ENCODE results near the gene ZNF655. TPM values are rescaled to one million over a fixed set of nuclear protein-coding genes. Genes with fewer than 3 reads are reported as not detected.
A peak's percentile ranks its signal among the peaks of the same experiment; 100 is the strongest.

Gene ZNF655
- total and polyA plus RNA-seq, 4 donors: 41.3 to 138 (median 61.2) TPM

DNA sequence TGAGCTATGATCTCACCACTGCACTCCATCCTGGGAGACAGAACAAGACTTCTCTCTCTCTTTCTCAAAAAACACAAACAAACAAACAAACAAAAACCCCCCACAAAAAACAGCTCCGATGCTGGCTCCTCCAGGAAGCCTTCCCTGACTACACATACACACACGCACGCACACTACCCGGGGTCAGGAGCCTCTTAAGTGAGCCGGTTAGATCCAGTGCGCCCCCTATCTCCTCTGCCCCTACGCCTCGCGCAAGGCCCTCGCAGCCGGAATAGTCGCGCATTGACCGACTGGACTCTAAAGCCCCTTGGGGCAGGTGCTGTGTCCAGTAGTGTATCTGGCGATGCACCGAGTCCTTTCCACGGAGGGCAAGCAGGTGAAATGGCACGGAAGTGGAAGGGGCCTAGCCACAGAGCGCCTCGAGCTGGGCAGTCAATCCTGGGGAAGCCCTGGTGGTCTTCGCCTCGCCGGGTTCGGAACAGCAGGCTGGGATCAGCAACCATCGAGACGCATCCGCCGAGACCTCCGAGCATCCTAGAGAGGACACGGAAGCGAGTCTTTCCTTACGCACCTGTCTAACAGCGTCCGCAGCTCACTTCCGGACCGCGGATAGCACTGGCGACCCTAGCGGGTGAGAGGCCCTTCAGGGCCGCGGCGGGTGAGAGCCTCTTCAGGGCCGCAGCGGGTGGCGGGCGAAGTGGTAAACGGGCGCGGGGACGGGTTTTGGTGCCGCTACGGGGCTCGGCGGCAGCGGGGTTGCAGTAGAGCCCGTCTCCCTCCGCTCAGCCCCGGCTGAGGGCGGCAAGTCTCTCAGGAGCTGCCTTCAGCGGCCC is 58.1 kb downstream of the ZNF655 start, which contains the start of gene ZSCAN25:
TSS of gene ZSCAN25 (plus strand) at position 588 of the 833 bp plus-strand sequence. CDS start 2,661 bp downstream, outside the sequence.
- TF ChIP-seq, protein P1, sequence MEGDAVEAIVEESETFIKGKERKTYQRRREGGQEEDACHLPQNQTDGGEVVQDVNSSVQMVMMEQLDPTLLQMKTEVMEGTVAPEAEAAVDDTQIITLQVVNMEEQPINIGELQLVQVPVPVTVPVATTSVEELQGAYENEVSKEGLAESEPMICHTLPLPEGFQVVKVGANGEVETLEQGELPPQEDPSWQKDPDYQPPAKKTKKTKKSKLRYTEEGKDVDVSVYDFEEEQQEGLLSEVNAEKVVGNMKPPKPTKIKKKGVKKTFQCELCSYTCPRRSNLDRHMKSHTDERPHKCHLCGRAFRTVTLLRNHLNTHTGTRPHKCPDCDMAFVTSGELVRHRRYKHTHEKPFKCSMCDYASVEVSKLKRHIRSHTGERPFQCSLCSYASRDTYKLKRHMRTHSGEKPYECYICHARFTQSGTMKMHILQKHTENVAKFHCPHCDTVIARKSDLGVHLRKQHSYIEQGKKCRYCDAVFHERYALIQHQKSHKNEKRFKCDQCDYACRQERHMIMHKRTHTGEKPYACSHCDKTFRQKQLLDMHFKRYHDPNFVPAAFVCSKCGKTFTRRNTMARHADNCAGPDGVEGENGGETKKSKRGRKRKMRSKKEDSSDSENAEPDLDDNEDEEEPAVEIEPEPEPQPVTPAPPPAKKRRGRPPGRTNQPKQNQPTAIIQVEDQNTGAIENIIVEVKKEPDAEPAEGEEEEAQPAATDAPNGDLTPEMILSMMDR (IDR thresholded peaks at IDR 0.05; ENCODE audit: control extremely low read depth, extremely low read depth): no peak
- ATAC-seq (ENCODE audit: insufficient read depth, low FRiP score) (peak; percentile 98), DNase-seq (peak; percentile 93 to 96 (median 93))
- Histone ChIP-seq H3K27ac (ENCODE audit: low read depth in 1 of 2, low read length in 1 of 2) (peak within 1 kb of the TSS; percentile 67 to 95), H3K36me3 (ENCODE audit: control insufficient read depth in 4 of 4, insufficient read depth in 4 of 4, low read length in 4 of 4) (peaks cover 14 to 29% (median 20%) of the 10 kb centered on the region in 4 donors), H3K4me1 (ENCODE audit: control insufficient read depth in 5 of 5, insufficient read depth in 5 of 5, low read length in 5 of 5) (peaks cover 0 to 8% (median 6%) of the 10 kb centered on the region in 5 donors), H3K9ac (ENCODE audit: insufficient read depth in 1 of 2, low read length in 2 of 2) (peak within 1 kb of the TSS; percentile 20 to 84), H3K9me3 (ENCODE audit: control insufficient read depth in 4 of 4, insufficient read depth in 3 of 4, low read length in 3 of 4) (no peaks in the 10 kb centered on the region), H3K4me3 (peak within 1 kb of the TSS; percentile 98), H3K27me3 (ENCODE audit: control insufficient read depth in 3 of 3, insufficient read depth in 3 of 3, low read length in 2 of 3) (no peaks in the 10 kb centered on the region)
- 0 to 1% methylated on average over 60 of the region's 60 CpGs for WGBS, 2 donors

DNA sequence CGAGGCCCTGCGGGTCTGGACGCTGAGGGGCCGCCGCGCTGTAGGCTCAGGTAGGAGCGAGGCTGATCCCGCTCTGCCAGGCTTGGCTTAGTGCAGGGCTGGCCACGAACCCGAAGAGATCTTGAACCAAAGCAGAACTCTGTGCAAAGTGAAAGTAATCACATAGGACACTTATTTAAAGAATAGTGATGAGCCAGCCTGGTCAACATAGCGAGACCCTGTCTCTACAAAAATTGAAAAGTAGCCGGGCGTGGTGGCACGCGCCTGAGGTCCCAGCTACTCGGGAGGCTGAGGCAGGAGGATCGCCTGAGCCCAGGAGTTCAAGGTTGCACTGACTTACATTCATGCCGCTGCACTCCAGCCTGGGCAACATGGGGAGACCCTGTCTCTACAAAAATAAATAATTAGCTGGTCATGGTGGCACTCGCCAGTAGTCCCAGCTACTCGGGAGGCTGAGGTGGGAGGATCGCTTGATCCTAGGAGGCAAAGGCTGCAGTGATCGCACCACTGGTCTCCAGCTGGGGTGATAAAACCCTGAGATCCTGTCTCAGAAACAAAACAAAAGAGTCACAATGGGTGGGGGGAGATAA is 58.8 kb downstream of the ZNF655 start:
- Histone ChIP-seq H3K4me3 (peak overlapping the region; percentile 98), H3K27me3 (ENCODE audit: control insufficient read depth in 3 of 3, insufficient read depth in 3 of 3, low read length in 2 of 3) (no peaks in the 10 kb centered on the region), H3K36me3 (ENCODE audit: control insufficient read depth in 4 of 4, insufficient read depth in 4 of 4, low read length in 4 of 4) (peaks cover 17 to 32% (median 23%) of the 10 kb centered on the region in 4 donors), H3K27ac (ENCODE audit: low read depth in 1 of 2, low read length in 1 of 2) (peak overlapping the region; percentile 62 to 95), H3K9me3 (ENCODE audit: control insufficient read depth in 4 of 4, insufficient read depth in 3 of 4, low read length in 3 of 4) (no peaks in the 10 kb centered on the region), H3K9ac (ENCODE audit: insufficient read depth in 1 of 2, low read length in 2 of 2) (peak overlapping the region; percentile 20 to 58), H3K4me1 (ENCODE audit: control insufficient read depth in 5 of 5, insufficient read depth in 5 of 5, low read length in 5 of 5) (peaks cover 0 to 8% (median 6%) of the 10 kb centered on the region in 5 donors)
- TF ChIP-seq, protein P1 (IDR thresholded peaks at IDR 0.05; ENCODE audit: control extremely low read depth, extremely low read depth): no peak
- DNase-seq (no peak), ATAC-seq (ENCODE audit: insufficient read depth, low FRiP score) (no peak)
- WGBS, 2 donors: 17 to 19% methylated on average over 22 of the region's 22 CpGs

DNA sequence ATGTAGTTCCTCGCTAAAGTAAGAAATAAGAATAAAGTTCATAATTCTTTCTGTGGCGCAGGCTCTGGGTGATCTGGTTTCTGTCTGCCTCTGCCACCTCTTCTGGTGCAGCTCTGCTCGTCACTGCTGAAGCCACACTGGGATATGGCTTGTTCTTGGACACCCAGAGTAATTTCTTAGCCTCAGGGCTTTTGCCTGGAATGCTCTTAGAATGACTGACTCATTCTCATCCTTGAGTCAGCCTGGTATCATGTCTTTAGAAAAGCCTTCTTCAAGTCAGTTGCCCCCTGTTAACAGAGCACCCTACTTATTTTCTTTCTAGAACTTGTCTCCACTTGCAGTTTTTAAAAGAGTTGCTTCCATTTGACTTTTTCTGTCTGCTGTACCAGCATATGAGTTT is 60.3 kb downstream of the ZNF655 start:
- TF ChIP-seq, protein P1 (IDR thresholded peaks at IDR 0.05; ENCODE audit: control extremely low read depth, extremely low read depth): no peak
- no peak for ATAC-seq (ENCODE audit: insufficient read depth, low FRiP score)
- H3K4me3 ChIP-seq: no peak overlapping the region
- no peak overlapping the region for H3K9ac ChIP-seq (ENCODE audit: insufficient read depth in 1 of 2, low read length in 2 of 2)
- H3K36me3 ChIP-seq (ENCODE audit: control insufficient read depth in 4 of 4, insufficient read depth in 4 of 4, low read length in 4 of 4): peaks cover 26 to 42% (median 34%) of the 10 kb centered on the region in 4 donors
- no peaks in the 10 kb centered on the region for H3K27me3 ChIP-seq (ENCODE audit: control insufficient read depth in 3 of 3, insufficient read depth in 3 of 3, low read length in 2 of 3)
- DNase-seq: no peak
- H3K9me3 ChIP-seq (ENCODE audit: control insufficient read depth in 4 of 4, insufficient read depth in 3 of 4, low read length in 3 of 4): no peaks in the 10 kb centered on the region
- H3K4me1 ChIP-seq (ENCODE audit: control insufficient read depth in 5 of 5, insufficient read depth in 5 of 5, low read length in 5 of 5): peaks cover 0 to 8% (median 6%) of the 10 kb centered on the region in 5 donors
- 96 to 97% methylated on average over 3 of the region's 3 CpGs for WGBS, 2 donors
- H3K27ac ChIP-seq (ENCODE audit: low read depth in 1 of 2, low read length in 1 of 2): no peak overlapping the region
